ENCODE results near the gene FGFR3.
"Not testable (repeated sequence)": the region's sequence is repeated elsewhere in the genome, so short reads cannot be mapped to it uniquely, and the experiment has no call there.

The FGFR3 gene

GRCh38 chr4:1843852-1844251 is 50.8 kb downstream of the FGFR3 start:
- DNase-seq: no peak

- DNase-seq: not testable (repeated sequence)
Measured at GRCh38 chr4:1844618-1845017, 51.5 kb downstream of the FGFR3 start.

GRCh38 chr4:1846580-1846979 is 53.5 kb downstream of the FGFR3 start:
- DNase-seq: no peak

GRCh38 chr4:1850276-1850675 is 57.2 kb downstream of the FGFR3 start:
- DNase-seq: no peak

- DNase-seq: no peak
Measured at GRCh38 chr4:1851160-1851559, 58.1 kb downstream of the FGFR3 start.

- DNase-seq: no peak
Measured at GRCh38 chr4:1851575-1852410, 58.7 kb downstream of the FGFR3 start.

- DNase-seq: no peak
Measured at GRCh38 chr4:1852904-1853623, 60.0 kb downstream of the FGFR3 start.

- DNase-seq: no peak
Measured at GRCh38 chr4:1854752-1855151, 61.7 kb downstream of the FGFR3 start.

GRCh38 chr4:1855333-1856070 is 62.4 kb downstream of the FGFR3 start:
- no peak for DNase-seq

GRCh38 chr4:1856071-1856942 is 63.2 kb downstream of the FGFR3 start, which contains the start of gene LETM1:
Gene LETM1, minus strand, starts transcription at chr4:1856156. Its CDS starts 206 bp downstream, at chr4:1855950.
- DNase-seq: peak; percentile 73 to 90 (median 78)

GRCh38 chr4:1856943-1857699 is 64.0 kb downstream of the FGFR3 start:
- DNase-seq: no peak

- DNase-seq: no peak
Measured at GRCh38 chr4:1857931-1858330, 64.8 kb downstream of the FGFR3 start.
